GM23248 (cell line): ENCODE results near the gene ADAMTS17. TPM values are rescaled to one million over a fixed set of nuclear protein-coding genes. Genes with fewer than 3 reads are reported as not detected.

Source experiments
- DNase-seq: peaks from one replicate; pipeline ENCODE4 v3.0.0-alpha.2; 2015
- H2AFZ ChIP-seq: fragments of 200-600 bp; sonication (generic); 2 replicates; pipeline ENCODE4 v1.6.1; 2016; ENCODE audit warnings: antibody characterized with exemption
- H3F3A ChIP-seq: fragments of 200-600 bp; sonication (generic); 2 replicates; pipeline ENCODE4 v1.6.1; 2016; ENCODE audit warnings: mild to moderate bottlenecking, antibody characterized with exemption, mixed run types; ENCODE audit not compliant: insufficient read depth
- H3K27ac ChIP-seq: fragments of 200-600 bp; sonication (generic); 2 replicates; pipeline ENCODE4 v1.5.1; 2016; ENCODE audit warnings: mild to moderate bottlenecking
- H3K27me3 ChIP-seq: fragments of 200-600 bp; sonication (generic); replicated peaks from 2 replicates; pipeline ENCODE4 v1.6.1; 2016; ENCODE audit warnings: mild to moderate bottlenecking; ENCODE audit not compliant: insufficient read depth
- H3K36me3 ChIP-seq: fragments of 200-600 bp; sonication (generic); 2 replicates; pipeline ENCODE4 v1.6.1; 2016; ENCODE audit warnings: low read depth, mild to moderate bottlenecking
- H3K4me1 ChIP-seq: fragments of 200-600 bp; sonication (generic); 2 replicates; pipeline ENCODE4 v1.6.1; 2016; ENCODE audit warnings: mild to moderate bottlenecking; ENCODE audit not compliant: insufficient read depth
- H3K4me2 ChIP-seq: fragments of 200-600 bp; sonication (generic); one replicate; pipeline ENCODE4 v1.6.1; 2016; ENCODE audit warnings: mild to moderate bottlenecking; ENCODE audit not compliant: unreplicated experiment
- H3K4me3 ChIP-seq: fragments of 200-600 bp; sonication (generic); 2 replicates; pipeline ENCODE4 v1.5.1; 2016; ENCODE audit warnings: mild to moderate bottlenecking
- H3K79me2 ChIP-seq: fragments of 200-600 bp; sonication (generic); 2 replicates; pipeline ENCODE4 v1.6.1; 2016; ENCODE audit warnings: mild to moderate bottlenecking; ENCODE audit not compliant: insufficient read depth
- H3K9ac ChIP-seq: fragments of 200-600 bp; sonication (generic); 2 replicates; pipeline ENCODE4 v1.6.1; 2016; ENCODE audit warnings: mild to moderate bottlenecking
- H3K9me2 ChIP-seq: fragments of 200-600 bp; sonication (generic); 2 replicates; pipeline ENCODE4 v1.6.1; 2016; ENCODE audit warnings: mixed run types, mild to moderate bottlenecking, moderate library complexity; ENCODE audit not compliant: insufficient read depth
- H3K9me3 ChIP-seq: fragments of 200-600 bp; sonication (generic); one replicate; pipeline ENCODE4 v1.6.1; 2017; ENCODE audit warnings: low read depth
- H4K20me1 ChIP-seq: fragments of 200-600 bp; sonication (generic); 2 replicates; pipeline ENCODE4 v1.6.0; 2016; ENCODE audit not compliant: insufficient read depth
- EZH2 ChIP-seq: fragments of 200-600 bp; sonication (generic); IDR thresholded peaks from 2 replicates; pipeline ENCODE4 v1.6.1; 2018; ENCODE audit warnings: antibody characterized with exemption, mild to moderate bottlenecking; ENCODE audit not compliant: insufficient read depth, poor library complexity, severe bottlenecking
- EZH2phosphoT487 ChIP-seq: fragments of 200-600 bp; sonication (generic); IDR thresholded peaks from 2 replicates; pipeline ENCODE4 v1.6.1; 2018; ENCODE audit warnings: antibody characterized with exemption, moderate library complexity, mild to moderate bottlenecking, low read depth; ENCODE audit not compliant: insufficient read depth
- whole genome bisulfite sequencing, 2 experiments: methylation state at CpG; one replicate each; pipeline ENCODE4 v1.1.6; 2015 to 2017; ENCODE audit warnings: low lambda C conversion rate in 2 of 2, low coverage in 1 of 2; ENCODE audit errors: missing lambda C conversion rate in 2 of 2; 5-methylcytosine and 5-hydroxymethylcytosine counted together
- in situ Hi-C: fragments of 300-500 bp; cut with MboI; formaldehyde crosslinking; loops from 2 replicates; pipeline ENCODE4 v1.15.0; 2020
- polyA plus RNA-seq: library from polyadenylated mRNA; unstranded; fragments of >200 nt; fragmentation: Nextera tagmentation; extraction: Ambion mirVana; gene quantifications from 2 replicates; pipeline ENCODE4 v1.2.1, GENCODE V29; 2016
- total RNA-seq: library from RNA; depleted of rRNA; stranded (reverse); fragments of >200 nt; shearing (Covaris generic); gene quantifications from 2 replicates; pipeline ENCODE4 v1.2.3, GENCODE V29; 2014

Gene ADAMTS17
- total and polyA plus RNA-seq, 2 experiments from 2014 or later = not detected

DNA sequence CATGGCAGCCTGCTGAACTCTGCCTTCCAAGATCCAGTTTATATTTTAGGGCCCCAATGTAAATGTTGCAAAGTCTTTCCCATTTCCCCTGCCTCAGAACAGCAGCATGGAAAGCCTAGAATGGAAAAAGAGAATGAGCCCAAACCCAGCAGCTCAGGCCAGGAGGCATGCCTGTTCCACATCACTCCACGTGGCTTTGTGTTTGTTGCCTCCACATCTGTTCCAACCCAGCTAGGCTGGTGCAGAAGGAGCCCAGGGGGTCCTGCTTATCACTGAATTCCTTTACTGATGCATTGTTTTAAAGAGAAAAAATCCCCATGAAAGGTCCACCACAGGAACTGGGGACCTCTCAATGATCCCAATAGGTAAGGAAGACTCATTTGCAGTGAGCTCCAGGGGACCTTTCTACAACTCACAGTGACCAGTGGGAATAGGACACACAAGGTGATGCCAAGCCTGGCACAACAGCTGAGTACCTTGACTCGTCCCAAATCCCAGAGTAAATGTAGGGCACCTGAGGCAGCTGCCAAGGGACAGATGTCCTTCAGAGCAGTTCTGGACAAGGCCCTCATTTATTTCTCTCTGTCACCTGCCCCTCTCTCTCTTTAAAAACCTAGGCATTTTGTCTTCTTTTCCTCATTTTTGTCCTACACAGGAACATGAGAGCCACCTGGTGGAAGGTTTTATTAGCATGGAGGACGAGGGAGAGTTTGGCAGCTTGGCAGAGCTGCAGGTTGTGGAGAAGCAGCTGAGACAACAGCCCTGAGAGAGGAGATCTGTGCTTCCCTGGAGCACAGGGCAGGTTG is 41.7 kb upstream of the ADAMTS17 start:
- in situ Hi-C loops = no loop called here
- Histone ChIP-seq H3F3A (no peaks in the 10 kb centered on the region), H3K79me2 (no peaks in the 10 kb centered on the region), H3K27ac (no peak overlapping the region), H3K9me3 (no peaks in the 10 kb centered on the region), H3K9me2 (no peaks in the 10 kb centered on the region), H2AFZ (no peak overlapping the region), H3K27me3 (no peaks in the 10 kb centered on the region), H3K4me2 (no peak overlapping the region), H3K9ac (no peak overlapping the region), H4K20me1 (no peaks in the 10 kb centered on the region), H3K4me3 (no peak overlapping the region), H3K36me3 (no peaks in the 10 kb centered on the region), H3K4me1 (no peaks in the 10 kb centered on the region)
- peak; percentile 10 for DNase-seq
- TF ChIP-seq EZH2 (no peak), EZH2phosphoT487 (no peak)
- WGBS, 2 experiments = 3 to 7% methylated on average over 3 of the region's 3 CpGs

DNA sequence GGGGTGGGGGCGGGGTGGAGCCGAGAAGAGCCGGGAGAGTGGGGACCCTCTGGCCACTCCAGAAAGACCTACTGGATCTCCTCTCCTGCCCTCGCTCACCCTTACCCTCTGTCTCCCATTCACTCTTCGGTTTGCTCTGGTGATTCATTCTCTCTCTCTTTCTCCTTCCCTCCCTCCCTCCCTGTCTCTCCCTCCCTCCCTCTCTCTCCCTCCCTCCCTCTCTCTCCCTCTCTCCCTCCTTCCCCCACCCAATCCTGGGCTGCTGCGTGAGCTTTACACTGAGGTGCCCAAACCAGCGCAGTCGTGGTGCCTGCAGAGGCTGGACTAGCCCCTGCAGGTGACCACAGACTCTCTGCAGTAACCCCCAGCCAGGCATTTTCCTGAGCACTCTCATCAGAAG is 32.2 kb upstream of the ADAMTS17 start:
- no peaks in the 10 kb centered on the region for H3K27me3 ChIP-seq
- in situ Hi-C loops = no loop called here
- H3F3A ChIP-seq = no peaks in the 10 kb centered on the region
- TF ChIP-seq EZH2phosphoT487 (no peak), EZH2 (no peak)
- no peak for DNase-seq
- H4K20me1 ChIP-seq = no peaks in the 10 kb centered on the region
- H3K9me2 ChIP-seq = no peaks in the 10 kb centered on the region
- no peak overlapping the region for H3K4me2 ChIP-seq
- H3K4me3 ChIP-seq = no peak overlapping the region
- H3K4me1 ChIP-seq = no peaks in the 10 kb centered on the region
- no peak overlapping the region for H3K27ac ChIP-seq
- H2AFZ ChIP-seq = no peak overlapping the region
- no peaks in the 10 kb centered on the region for H3K36me3 ChIP-seq
- WGBS, 2 experiments = 31 to 74% methylated on average over 3 to 8 of the region's 8 CpGs
- no peak overlapping the region for H3K9ac ChIP-seq
- no peaks in the 10 kb centered on the region for H3K9me3 ChIP-seq
- no peaks in the 10 kb centered on the region for H3K79me2 ChIP-seq

DNA sequence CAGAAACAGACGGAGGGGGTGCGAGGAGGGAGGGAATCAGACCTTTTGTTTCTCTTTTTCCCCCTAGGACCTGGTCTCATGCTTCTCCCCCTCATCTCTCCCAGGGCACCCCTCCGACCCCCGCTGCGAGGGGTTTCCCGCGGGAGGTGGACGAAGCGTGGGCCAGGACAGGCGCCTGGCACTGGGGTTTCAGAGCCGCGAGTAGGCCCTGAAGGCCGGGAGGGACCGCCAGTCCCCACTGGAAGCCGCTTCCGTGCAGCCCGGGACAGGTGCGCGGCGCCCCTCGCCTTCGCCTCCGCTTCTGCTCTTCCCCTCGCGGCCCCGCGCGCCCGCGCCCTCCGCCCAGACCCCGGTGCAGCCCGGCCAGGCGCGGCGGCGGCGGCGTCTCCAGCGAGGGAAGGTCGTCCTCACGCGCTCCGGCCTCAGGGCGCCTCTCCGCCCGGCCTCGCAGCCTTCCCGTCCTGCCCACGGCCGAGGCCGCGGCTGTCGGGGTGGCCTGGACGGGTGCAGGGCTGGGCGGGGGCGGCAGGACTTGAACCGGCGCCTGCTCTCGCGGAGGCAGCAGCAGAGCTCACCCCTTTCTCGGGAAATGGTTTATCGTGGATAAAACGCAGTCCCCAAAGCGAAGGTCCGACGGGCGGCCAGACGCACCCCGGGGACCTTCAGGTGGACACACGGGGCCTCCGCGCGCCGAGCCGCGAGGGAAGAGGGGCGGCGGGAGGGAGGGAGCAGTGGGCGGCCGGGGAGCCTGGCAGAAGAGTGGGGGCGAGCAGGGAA is 31.5 kb upstream of the ADAMTS17 start:
- Histone ChIP-seq H3K9me3 (no peaks in the 10 kb centered on the region), H2AFZ (no peak overlapping the region), H3K4me2 (no peak overlapping the region), H3K4me1 (no peaks in the 10 kb centered on the region), H3K79me2 (no peaks in the 10 kb centered on the region), H3K36me3 (no peaks in the 10 kb centered on the region), H3K9ac (no peak overlapping the region), H4K20me1 (no peaks in the 10 kb centered on the region), H3K27me3 (no peaks in the 10 kb centered on the region), H3F3A (no peaks in the 10 kb centered on the region), H3K4me3 (no peak overlapping the region), H3K9me2 (no peaks in the 10 kb centered on the region), H3K27ac (no peak overlapping the region)
- in situ Hi-C loops = no loop called here
- 3 to 5% methylated on average over 41 to 79 of the region's 82 CpGs for WGBS, 2 experiments
- TF ChIP-seq EZH2 = no peak
- no peak for TF ChIP-seq EZH2phosphoT487
- no peak for DNase-seq

DNA sequence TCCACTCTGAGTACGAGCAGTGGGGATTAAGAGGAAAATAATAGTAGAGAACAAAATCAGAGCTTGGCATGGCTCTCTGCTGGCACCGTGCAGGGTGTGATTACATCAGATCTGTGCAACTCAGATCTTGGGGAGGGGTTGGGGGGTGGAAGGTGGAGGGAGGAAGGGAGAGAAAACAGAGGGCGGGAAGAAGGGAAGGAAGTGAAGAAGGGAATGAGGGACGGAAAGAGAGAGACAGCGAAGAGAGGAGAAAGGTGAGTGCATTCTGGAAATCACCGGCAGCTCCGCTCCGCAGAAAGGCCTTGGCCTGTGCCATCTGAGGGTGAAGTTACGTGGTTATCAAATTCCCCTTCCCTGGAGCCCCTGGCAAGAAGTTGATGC is 31.0 kb upstream of the ADAMTS17 start:
- no peaks in the 10 kb centered on the region for H3K36me3 ChIP-seq
- H3K4me1 ChIP-seq = no peaks in the 10 kb centered on the region
- H3K27ac ChIP-seq = no peak overlapping the region
- TF ChIP-seq EZH2 (no peak), EZH2phosphoT487 (no peak)
- 2 to 14% methylated on average over 3 to 9 of the region's 9 CpGs for WGBS, 2 experiments
- no peaks in the 10 kb centered on the region for H3F3A ChIP-seq
- no peaks in the 10 kb centered on the region for H3K9me2 ChIP-seq
- H3K9me3 ChIP-seq = no peaks in the 10 kb centered on the region
- DNase-seq = no peak
- no peak overlapping the region for H3K9ac ChIP-seq
- H3K79me2 ChIP-seq = no peaks in the 10 kb centered on the region
- no peaks in the 10 kb centered on the region for H3K27me3 ChIP-seq
- H2AFZ ChIP-seq = no peak overlapping the region
- in situ Hi-C loops = no loop called here
- no peaks in the 10 kb centered on the region for H4K20me1 ChIP-seq
- no peak overlapping the region for H3K4me2 ChIP-seq
- no peak overlapping the region for H3K4me3 ChIP-seq
